GM12892 (cell line): Measurements from ENCODE around the gene LAMTOR3.

Experiments
- POLR2A ChIP-seq: IDR thresholded peaks from 2 replicates; pipeline ENCODE4 v1.6.1; 2011; ENCODE audit warnings: low read depth, low read length, control low read depth
- TAF1 ChIP-seq: IDR thresholded peaks from 2 replicates; pipeline ENCODE4 v1.6.1; 2011; ENCODE audit warnings: low read depth, mild to moderate bottlenecking, control low read depth, low read length, borderline replicate concordance

DNA sequence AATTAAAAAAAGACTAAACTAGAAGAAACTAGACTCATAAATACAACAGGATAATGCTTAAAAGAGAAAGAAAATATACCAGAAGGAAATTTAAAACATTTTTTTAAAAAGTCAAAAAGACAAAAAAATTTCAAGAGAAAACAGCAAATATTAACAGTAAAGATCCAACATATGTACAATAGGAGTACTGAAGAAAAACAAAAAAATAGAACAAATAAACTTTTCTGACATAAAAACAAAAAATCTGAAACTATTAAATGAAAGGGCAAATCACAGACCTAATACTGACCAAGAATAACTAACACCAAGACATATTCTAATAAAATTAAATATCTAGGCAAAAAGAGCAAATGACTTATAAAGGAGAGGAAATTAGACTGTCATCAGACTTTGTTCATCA is 40.7 kb upstream of the LAMTOR3 start:
- TF ChIP-seq POLR2A (no peak), TAF1 (no peak)
